HG03159 (cell line): ENCODE measurements around the gene GPR63.

Source experiments
- ATAC-seq: cut with Tn5 transposase; IDR thresholded peaks from one replicate; pipeline ENCODE4 v1.9.1; 2021; ENCODE audit warnings: mild to moderate bottlenecking, moderate library complexity; ENCODE audit not compliant: unreplicated experiment

Gene GPR63

DNA sequence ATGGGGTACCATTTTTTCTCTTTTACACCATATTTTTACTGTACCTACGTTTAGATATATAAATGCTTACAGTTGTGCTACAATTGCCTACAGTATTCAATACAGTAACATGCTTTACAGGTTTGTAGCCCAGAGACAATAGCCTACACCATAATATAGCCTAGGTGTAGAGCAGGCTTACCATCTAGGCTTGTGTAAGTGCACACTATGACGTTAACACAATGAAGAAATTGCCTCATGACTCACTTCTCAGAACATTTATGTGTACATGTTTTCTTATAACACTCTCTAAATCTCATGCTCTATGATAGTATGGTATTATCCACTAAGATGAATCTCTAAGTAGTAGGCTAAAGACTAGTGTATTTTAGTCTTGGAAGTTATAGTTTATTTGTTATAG lies 13.5 kb downstream of the GPR63 start:
- no peak for ATAC-seq

DNA sequence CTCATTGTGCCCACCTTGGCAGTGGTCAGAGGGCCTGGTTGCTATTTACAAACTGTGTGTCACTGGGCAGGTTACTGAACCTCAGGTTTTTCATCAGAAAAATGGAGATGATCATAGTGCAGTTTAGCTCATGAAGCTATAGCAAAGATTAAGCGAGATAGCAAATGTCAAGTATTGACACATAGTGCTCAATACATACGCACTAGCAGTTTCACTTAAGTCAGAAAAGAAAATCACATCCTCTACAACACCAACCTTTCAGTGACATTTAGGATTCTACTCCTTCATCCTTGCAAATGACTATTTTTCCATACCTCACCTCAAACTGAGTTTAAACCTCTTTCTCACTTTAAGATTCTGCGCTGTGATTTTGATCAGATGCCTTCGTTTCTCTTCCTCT lies 16.2 kb downstream of the GPR63 start:
- no peak for ATAC-seq

DNA sequence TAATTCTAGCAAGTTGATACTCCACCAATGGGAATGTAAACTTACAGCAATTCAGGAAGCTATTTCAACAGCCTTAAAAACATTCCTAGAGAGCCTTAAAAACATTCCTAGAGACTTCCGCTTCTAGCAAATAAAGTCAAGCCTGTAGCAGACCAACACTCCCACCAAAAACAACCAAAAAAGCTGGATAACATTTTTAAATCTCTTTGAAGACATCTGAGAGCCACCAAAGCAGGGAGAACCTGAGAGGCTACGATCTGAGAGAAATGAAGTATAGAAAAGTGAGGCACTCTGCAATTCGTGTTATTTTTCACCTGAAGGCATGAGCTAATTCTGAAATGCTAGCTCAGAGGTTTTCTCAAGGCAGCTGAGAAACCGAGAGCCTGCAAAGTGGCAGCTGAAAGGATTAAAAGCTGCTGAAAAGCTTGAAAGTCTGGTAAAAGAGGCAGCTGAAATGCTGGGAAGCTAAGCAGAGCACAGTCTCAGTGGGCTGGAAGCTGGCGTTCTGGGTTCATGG lies 20.9 kb downstream of the GPR63 start:
- no peak for ATAC-seq

DNA sequence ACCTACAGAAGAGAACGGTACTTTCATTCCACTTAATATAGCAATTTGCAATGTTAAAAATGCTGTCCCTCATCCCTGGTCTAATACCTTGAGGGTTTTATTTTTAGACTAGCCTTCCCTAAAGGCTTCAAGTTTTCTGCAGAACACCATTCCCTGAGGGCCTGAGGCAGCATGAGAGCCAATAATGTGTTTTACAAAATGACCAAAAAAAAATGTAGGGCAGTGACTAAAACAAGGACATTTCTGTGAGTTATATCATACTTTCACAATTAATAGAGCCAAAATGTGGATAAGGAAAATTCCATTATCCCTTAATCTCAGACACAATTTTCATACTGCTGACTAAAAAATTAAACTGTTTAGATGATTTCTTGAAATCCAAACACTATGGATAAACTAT lies 22.7 kb downstream of the GPR63 start:
- ATAC-seq, result no peak

DNA sequence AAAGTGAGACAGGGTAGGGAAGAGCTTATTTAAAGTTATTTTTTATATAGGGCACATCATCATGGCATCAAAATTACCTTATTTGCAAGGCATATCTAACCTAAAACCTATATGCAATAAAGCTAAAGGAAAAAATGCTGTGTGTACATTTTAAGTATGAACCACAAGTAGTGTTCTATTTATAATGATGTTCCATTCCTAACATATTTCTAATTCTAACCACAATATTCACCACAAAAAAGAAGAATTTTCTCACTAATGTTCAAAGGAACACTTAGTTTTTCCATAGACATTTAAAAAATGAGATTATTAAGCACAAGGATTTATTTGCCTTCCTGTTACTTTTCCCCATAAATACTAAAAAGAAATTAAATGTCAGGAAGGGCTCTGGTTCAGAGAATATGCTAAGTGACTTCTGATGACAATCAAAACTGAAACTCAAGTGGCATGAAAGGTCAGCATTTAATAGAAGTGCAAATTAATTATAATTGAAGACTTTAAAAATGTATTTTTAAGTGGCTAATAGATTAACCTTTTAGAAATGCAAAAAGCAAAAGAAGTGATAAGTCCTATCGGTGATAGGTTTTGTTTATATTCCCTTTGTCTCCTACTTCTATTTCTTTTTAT lies 25.1 kb downstream of the GPR63 start:
- no peak for ATAC-seq

DNA sequence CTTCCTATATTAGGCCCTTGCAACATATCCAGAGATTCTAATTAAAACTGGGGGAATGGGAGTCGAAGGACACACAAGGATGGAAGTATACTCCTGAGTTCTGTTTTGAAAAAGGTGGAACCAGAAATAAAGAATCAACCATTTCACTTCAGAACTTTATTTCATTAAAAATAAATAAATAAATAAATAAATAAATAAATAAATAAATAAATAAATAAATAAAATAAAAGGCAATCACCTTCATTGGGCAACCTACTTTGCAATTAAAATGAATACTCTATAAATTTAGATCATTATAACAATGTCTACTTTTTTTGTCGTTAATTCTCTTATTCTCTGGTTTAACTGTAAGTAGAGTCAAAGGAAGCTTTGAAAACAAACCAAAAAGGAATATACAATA lies 25.6 kb downstream of the GPR63 start:
- no peak for ATAC-seq

DNA sequence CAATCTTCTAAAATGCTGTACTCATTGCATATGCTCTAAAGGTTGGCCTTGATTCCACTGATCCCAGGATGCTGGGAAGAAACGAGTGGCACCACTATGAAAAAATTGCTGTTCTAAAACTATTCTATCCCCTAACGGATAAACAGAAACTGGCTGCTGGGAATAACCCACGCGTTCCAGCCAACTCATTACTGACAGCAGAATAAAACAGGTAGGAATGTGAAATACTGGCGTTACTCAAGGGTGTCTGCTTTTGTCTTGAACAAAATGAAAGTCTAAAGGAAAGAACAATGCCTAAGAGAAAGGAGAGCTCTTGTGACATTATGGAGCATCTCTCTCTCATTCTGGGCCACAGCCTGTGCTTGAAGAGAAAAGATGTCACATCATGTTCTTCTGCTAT lies 26.1 kb downstream of the GPR63 start:
- no peak for ATAC-seq

DNA sequence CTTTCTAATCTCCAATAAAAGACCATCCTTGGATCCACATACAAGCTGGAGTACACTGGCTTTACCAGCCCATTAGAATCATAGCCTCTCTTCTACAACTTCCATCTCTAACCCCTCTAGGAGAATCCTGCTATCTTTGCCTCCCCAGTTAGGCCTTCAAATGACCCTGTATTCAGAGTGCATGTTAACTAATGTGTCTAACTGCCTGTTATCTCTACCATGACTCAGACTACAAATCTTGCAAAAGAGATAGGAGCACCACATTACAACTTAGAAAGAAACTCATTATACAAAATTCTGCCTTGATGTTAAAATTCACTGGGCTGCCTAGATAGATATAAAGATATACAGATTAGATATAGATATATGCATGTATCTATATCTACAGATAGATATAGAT lies 28.2 kb downstream of the GPR63 start:
- no peak for ATAC-seq

DNA sequence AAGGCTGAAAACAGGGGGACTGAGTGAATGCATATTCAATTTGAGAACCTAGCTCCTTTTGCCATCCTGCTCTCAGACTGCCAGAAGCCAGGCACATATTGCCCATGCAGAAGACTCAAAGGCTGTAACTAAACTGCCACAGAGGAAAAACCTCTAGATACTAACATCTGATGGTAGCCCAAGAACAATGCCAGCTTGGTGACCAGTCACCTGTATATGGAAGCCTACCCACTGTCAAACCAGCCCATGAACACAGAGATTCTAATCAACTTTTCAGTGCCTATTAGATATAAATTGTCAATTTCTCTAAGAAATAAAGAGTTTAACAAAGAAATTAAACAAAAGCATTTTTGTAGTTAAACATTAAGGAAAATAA lies 34.2 kb downstream of the GPR63 start:
- no peak for ATAC-seq

DNA sequence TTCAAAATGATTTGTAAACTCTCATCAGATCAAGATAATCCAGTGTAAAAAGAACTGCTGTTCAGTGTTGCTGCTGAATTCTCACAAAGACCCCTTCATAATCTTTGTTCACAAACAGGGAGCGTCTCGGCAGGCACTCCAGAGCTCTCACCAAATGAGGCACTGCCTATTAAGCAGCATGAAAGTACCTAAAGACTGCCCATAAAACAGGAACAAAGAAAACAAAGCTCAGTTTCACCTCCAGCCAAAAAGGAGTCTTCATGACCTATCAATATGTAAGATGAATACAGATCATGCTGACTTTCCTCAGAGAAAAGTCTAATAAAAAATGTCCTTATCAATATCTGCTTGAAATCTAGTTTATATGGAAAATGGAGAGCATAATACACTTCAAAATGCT lies 41.8 kb downstream of the GPR63 start:
- ATAC-seq, result peak; percentile 70

DNA sequence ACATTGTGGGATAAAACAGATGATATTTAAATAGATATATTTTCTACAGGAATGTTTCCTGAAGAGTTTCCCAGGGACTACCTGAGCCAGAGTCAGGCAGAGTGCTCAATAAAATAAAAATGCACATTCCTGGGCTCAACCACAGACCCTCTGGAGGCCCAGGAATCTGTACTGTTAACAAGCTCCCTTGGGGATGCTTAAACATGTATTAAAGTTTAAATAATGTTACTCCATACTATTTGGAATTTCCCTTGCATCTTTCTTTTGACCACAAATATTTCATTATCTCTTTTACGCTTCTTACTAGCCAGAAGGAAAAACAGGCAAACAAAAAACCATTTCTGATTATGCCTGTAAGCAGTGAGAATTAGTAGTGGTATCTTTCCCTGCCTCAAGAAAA lies 42.3 kb downstream of the GPR63 start:
- peak; percentile 6 for ATAC-seq

DNA sequence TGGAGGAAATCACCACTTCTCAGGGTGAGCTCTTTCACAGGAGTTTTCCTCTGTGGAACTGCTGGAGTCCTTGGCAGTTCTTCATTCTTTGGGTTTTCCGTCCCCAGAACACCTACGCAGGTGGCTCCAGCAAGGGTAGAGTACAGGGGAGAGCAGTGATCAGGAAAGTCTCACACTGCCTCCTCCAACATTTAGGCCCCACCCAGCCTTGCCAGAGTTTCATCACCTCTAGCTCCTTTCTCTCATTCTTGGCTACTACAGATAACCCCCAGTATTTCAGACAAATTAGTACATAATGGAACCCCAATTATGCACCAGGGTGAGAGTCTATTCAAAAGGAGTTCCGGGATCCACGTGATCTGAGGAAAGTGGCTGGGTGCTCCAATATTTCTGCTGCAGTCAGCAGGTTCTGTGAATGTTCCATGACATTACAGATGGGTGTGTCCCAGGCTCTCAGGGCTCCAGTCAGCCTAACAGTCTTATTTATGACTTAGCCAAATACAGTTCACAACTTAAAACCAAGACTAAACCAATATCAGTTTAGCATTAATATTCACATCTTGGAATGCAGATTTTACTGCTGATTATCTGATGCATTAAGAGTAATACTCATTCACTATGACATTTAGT lies 44.6 kb downstream of the GPR63 start:
- no peak for ATAC-seq

DNA sequence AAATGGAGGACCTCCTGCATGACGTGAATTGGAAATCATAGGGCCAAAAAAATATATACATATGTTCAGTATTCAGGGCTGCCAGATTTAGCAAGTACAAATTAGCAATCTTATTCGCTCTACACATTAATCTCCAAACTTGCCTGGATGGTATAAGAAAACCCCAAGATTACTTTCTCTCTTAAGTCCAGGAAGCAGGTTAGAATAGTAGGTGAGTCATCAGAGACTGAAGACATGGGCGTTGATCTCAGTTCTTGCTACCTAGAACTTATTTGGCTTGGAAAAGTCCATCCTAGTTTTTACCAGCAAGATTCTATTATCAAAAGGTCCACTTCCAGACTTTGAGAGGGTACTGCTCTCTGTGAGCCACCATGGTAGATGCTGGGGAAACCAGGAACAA lies 47.4 kb downstream of the GPR63 start:
- no peak for ATAC-seq

DNA sequence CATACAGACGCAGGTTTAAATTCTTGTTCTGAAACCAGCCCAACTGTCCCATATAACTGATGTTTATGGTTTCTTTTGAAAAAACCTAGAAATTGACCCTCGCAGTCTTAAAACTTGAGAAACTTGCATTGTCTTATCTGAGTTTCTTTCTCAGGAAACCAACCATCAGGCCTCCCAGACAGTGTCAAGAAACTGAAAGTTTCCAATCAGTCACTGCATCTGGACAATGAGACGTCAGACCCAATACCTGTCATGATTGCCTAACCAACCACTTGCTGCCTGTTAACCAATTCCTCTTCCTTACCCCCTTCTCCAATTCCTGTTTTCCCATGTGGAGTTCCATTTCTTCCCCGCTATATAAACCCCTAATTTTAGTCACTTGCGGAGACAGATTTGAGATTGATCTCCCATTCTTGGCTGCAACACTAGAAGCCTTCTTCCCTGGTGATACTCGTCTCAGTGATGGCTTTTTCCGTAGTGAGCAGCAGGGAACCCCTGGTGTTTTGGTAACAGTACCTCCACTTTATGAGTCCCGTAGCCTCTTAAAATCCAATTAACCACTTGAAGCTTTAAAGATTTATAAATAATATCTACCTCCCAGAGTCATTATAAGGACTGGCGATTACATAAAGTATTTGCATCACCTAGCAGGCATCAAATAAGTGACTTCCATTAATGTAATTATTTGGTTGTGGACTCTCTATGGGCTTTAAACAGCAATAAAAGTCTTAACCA lies 49.3 kb downstream of the GPR63 start:
- ATAC-seq, result no peak

DNA sequence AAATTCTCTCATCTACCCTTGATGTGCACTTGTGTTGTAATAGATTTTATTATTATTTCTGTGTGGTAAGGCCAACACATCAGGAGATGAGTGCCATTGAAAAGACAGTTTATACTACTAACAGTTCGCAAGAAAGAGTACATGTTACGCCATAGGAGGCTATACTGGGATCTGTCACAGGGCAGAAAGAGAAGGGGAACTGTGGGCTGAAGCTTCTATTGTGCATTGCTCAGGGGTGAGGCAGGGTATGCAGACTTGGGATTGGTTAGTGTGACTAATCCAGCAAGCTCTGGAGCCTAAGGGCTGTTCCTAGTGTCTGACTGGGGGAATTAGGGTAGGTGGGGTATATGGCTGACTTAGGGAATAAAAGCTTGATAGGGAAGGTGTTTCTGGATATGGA lies 50.9 kb downstream of the GPR63 start:
- ATAC-seq, result no peak

DNA sequence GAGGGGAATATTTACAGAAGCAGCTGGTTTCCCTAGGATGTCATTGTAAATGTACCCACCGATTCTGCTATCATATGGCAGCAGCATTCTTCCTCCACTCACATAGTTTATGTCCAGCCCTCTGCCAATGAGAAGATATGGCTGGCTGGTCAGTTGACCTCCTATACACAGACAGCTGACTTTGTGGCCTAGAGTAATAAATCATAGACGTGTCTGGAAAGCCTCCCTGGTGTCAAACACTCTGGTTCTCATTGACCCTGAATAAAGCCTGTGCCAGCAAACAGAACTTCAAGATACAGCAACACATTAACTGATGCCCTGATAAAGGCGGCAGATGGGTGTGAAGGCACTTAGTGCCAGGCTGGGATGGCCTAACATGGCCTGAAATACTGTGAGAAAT lies 52.6 kb downstream of the GPR63 start:
- no peak for ATAC-seq

DNA sequence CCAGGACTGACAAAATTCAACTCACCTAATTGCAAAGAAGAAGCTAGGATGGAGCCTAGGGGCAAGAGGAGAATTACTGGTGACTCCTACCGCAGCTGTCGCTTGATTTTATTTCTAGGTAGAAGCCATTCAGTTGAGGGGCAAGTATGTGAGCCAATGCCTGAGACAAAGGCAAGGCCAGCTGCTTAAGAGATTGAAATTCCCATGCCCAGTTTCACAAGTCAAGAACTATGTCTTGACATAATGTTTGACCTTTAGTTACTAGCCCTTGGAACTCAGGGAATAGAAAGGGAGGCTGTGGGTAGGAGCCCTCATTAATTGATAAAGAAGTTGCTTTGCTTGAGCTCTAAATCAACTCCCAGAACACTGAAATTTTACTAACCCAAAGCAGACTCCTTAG lies 54.0 kb downstream of the GPR63 start:
- no peak for ATAC-seq

DNA sequence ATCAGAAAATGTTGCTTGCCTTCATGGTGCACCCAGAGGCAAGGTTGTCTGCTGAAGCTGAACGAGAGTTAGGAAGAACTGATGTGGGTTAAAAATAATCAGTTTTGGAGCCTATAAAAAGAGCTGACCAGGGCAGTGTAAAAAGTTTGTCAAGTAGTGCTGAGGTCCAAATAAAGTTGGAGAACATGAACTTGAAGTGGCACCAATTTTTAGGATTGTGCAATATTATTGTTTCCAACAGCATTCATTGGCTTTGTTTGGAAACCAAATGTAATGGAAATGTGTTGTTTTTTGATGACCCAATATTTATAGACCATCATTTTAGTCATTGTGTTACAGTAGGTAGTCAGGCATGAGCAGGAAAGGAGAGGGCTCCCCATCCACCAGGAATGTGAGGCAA lies 55.7 kb downstream of the GPR63 start:
- ATAC-seq, result no peak

DNA sequence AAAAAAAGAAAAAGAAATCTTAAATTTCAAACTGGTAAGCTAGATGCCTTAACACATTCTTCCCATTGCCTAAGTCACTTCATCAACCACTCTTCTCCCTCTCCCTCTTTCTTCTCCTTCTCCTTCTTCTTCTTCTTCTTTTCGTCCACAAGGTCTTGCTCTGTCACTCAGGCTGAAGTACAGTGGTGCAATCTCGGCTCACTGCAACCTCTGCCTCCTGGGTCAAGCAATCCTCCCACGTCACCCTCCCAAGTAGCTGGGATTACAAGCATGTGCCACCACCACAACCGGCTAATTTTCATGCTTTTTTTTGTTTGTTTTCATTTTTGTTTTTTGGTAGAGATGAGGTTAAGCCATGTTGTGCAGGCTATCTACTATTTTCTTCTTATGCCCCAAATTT lies 60.2 kb downstream of the GPR63 start:
- no peak for ATAC-seq

DNA sequence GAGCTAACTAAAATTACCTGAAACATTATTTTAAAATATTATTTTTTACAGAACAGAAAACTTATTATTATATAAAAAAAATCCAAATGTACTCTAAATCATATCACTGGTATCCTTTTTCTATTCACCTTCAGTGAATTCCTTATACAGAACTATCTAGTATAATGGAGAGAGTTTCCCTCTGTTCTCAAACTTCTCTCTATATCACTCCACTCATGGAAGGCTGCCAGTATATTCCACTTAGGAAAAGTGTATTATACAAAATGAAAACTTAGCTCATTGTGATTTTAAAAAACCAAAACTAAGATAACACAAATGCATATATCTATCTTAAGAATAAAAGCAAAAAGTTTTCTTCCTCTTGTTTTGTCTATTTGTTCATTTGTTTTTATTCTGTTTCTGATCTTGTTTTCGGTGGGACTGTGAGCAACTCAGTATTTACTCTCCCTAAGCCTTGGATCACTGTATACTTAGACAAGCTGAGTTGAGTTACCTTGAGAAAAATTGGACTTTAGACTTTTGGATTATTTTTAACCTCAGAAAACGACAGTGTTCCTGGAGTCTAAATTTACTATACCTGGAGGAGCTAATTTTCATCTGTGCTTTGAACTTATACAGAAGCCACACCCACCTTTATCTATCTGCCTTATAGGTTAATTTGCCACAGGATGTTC lies 61.4 kb downstream of the GPR63 start:
- no peak for ATAC-seq

DNA sequence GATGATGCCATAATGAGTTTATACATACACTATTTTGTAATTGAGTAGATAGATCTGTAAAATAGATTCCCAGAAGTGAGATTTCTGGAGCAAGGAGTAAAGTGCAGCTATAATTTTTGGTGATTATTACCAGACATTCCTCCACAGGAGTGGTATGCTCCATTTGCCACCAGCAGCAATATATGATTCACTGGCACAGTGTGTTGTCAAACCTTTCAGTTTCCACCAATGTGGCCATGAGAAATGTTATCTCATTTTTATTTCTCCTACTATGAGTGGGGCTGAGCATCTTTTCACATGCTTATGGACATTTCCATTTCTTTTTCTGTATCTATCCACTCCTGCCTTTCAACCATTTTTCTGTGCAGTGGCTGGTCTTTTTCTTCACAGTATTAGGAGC lies 70.5 kb downstream of the GPR63 start:
- no peak for ATAC-seq

DNA sequence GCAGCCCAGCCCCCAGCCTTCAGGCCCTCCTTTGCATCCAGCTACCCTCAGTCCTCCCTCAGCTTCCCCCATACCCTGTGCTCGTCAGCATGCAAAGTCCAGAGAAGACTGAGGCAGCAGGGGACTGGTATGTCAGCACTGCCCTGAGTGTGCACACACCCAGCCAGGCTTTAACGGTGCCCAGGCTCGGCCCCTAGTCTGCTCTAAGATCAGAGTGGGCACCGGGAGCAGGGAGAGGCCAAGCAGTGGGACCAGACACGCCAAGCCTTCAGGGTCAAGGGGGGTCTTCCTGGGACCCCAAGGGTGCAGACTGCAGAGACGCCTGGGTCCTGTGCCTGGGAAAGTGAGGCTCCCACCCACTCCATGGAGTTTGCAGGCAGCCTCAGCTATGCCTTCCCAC lies 74.7 kb downstream of the GPR63 start:
- no peak for ATAC-seq
